Endothelial cell of umbilical vein (primary cell): ENCODE measurements around the gene FMNL2. TPM values are rescaled to one million over a fixed set of nuclear protein-coding genes. Genes with fewer than 3 reads are reported as not detected.

ENCODE experiments used
- BruUV-seq: library from RNA; stranded (reverse); fragments of 400-500 nt; replicated peaks from 2 replicates; lab custom pipeline; 2021; lab: Mats Ljungman, UMichigan
- CTCF ChIA-PET: fragments of 300-600, 350-600 bp; sonication (Branson Sonifier 250); formaldehyde crosslinking; loops from one replicate; lab custom pipeline; 2021; ENCODE audit warnings: antibody characterized with exemption, inconsistent platforms; lab: Charles Lee
- POLR2A ChIA-PET: fragments of 300-600, 350-600 bp; sonication (Branson Sonifier 250); formaldehyde crosslinking; loops from one replicate; lab custom pipeline; 2021; ENCODE audit warnings: antibody characterized with exemption, inconsistent platforms; lab: Charles Lee
- DNase-seq: peaks from one replicate; pipeline ENCODE4 v3.0.0-alpha.2; 2011; ENCODE audit warnings: low read depth, low spot score
- FAIRE-seq: peaks from 2 replicates; lab custom pipeline; 2011; peaks lifted over from hg19 to GRCh38; lab: Jason Lieb, UNC
- H2AFZ ChIP-seq: 2 replicates; pipeline ENCODE4 v1.6.0; 2012; ENCODE audit warnings: low read depth, low read length, control low read depth, inconsistent platforms
- H3K27ac ChIP-seq: 2 replicates; pipeline ENCODE4 v1.5.1; 2011; ENCODE audit warnings: low read depth, mild to moderate bottlenecking, control low read depth, low read length, moderate library complexity; ENCODE audit not compliant: insufficient read depth
- H3K27me3 ChIP-seq, 2 experiments: 2 replicates each; pipeline versions ENCODE4 v1.6.0 to v1.6.1; 2011; ENCODE audit warnings: low read length in 2 of 2, mixed read lengths in 1 of 2; ENCODE audit not compliant: control insufficient read depth in 2 of 2, insufficient read depth in 2 of 2
- H3K36me3 ChIP-seq, 2 experiments: 2 replicates in 1 of 2; 3 replicates in 1 of 2; pipeline ENCODE4 v1.5.1; 2011; ENCODE audit warnings: low read length in 2 of 2, mild to moderate bottlenecking in 1 of 2, moderate library complexity in 1 of 2; ENCODE audit not compliant: control insufficient read depth in 2 of 2, insufficient read depth in 2 of 2; ENCODE audit errors: extremely low read depth in 1 of 2
- H3K4me1 ChIP-seq: 3 replicates; pipeline ENCODE4 v1.5.1; 2011; ENCODE audit warnings: mild to moderate bottlenecking, low read length; ENCODE audit not compliant: control insufficient read depth, insufficient read depth; ENCODE audit errors: extremely low read depth
- H3K4me2 ChIP-seq: 2 replicates; pipeline ENCODE4 v1.6.1; 2011; ENCODE audit warnings: low read length, control low read depth, mixed read lengths; ENCODE audit not compliant: insufficient read depth
- H3K4me3 ChIP-seq, 3 experiments: fragments of 200-600 bp in 1 of 3; sonication (generic), shearing (Covaris generic) in 1 of 3; replicated peaks in 1 of 3; 2 replicates each; pipeline ENCODE4 v1.5.1; 2011 to 2016; ENCODE audit warnings: control low read depth in 3 of 3, low read length in 3 of 3, mild to moderate bottlenecking in 2 of 3, inconsistent platforms in 1 of 3, low read depth in 1 of 3, moderate library complexity in 1 of 3; ENCODE audit not compliant: insufficient read depth in 1 of 3
- H3K79me2 ChIP-seq: 2 replicates; pipeline ENCODE4 v1.6.0; 2012; ENCODE audit warnings: low read length, inconsistent platforms; ENCODE audit not compliant: control insufficient read depth, insufficient read depth
- H3K9ac ChIP-seq: replicated peaks from 2 replicates; pipeline ENCODE3; 2011; ENCODE audit warnings: low read length, control low read depth; ENCODE audit not compliant: insufficient read depth; ENCODE audit errors: extremely low read depth
- H3K9me1 ChIP-seq: replicated peaks from 3 replicates; pipeline ENCODE4 v1.6.0; 2011; ENCODE audit warnings: mild to moderate bottlenecking, low read length; ENCODE audit not compliant: control insufficient read depth, insufficient read depth; ENCODE audit errors: extremely low read depth
- H3K9me3 ChIP-seq: replicated peaks from 2 replicates; pipeline ENCODE4 v1.5.1; 2012; ENCODE audit warnings: low read length, inconsistent platforms; ENCODE audit not compliant: control insufficient read depth, insufficient read depth
- H4K20me1 ChIP-seq: replicated peaks from 2 replicates; pipeline ENCODE3; 2011; ENCODE audit warnings: mild to moderate bottlenecking, low read length; ENCODE audit not compliant: control insufficient read depth, insufficient read depth; ENCODE audit errors: extremely low read depth
- EZH2 ChIP-seq: IDR thresholded peaks from 2 replicates; pipeline ENCODE4 v1.6.1; 2012; ENCODE audit warnings: borderline replicate concordance, low read depth, mild to moderate bottlenecking, moderate library complexity, low read length, inconsistent platforms; ENCODE audit not compliant: severe bottlenecking
- FOS ChIP-seq: IDR thresholded peaks from 2 replicates; pipeline ENCODE4 v1.6.1; 2011; ENCODE audit warnings: mild to moderate bottlenecking, low read length, moderate library complexity, borderline replicate concordance; ENCODE audit not compliant: insufficient read depth
- GATA2 ChIP-seq: IDR thresholded peaks from 2 replicates; pipeline ENCODE4 v1.7.0; 2011; ENCODE audit warnings: low read depth, mild to moderate bottlenecking, moderate library complexity, mixed read lengths, low read length; ENCODE audit not compliant: insufficient read length, insufficient read depth
- JUN ChIP-seq: IDR thresholded peaks from 2 replicates; pipeline ENCODE4 v1.6.1; 2011; ENCODE audit warnings: borderline replicate concordance, low read depth; ENCODE audit not compliant: insufficient read length, insufficient read depth
- MYC ChIP-seq: IDR thresholded peaks from one replicate; pipeline ENCODE4 v1.6.1; 2011; ENCODE audit warnings: mild to moderate bottlenecking, low read depth, low read length
- POLR2A ChIP-seq: IDR thresholded peaks from 2 replicates; pipeline ENCODE4 v1.6.1; 2012; ENCODE audit warnings: low read depth, mild to moderate bottlenecking, control low read depth, low read length
- POLR2AphosphoS5 ChIP-seq: IDR thresholded peaks from 2 replicates; pipeline ENCODE4 v1.6.1; 2012; ENCODE audit warnings: low read depth, mild to moderate bottlenecking, control low read depth, low read length, moderate library complexity; ENCODE audit not compliant: insufficient read depth
- dilution Hi-C: fragments of 300-500 bp; cut with MboI; formaldehyde crosslinking; loops from one replicate; pipeline ENCODE4 v1.15.0; 2019; ENCODE audit warnings: low sequenced_read_pairs; ENCODE audit not compliant: extremely low pct_ligation_motif_present
- intact Hi-C: fragments of 100-400 bp; cut with micrococcal nuclease; formaldehyde crosslinking; loops from one replicate; pipeline ENCODE4 v1.10.0; 2022
- polyA plus RNA-seq, 4 experiments: library from polyadenylated mRNA; depleted of rRNA in 3 of 4; stranded (reverse) in 3 of 4; unstranded in 1 of 4; fragments of >200 nt; gene quantifications; 2 replicates each; pipeline versions ENCODE4 v1.2.1 to v1.2.3, GENCODE V29; 2011 to 2012; ENCODE audit warnings: missing spikeins in 1 of 4
- total RNA-seq: library from RNA; stranded (reverse); gene quantifications from 2 replicates; pipeline ENCODE4 v1.2.3, GENCODE V29; 2021
- TF ChIP-seq, protein P1 (sequence below): IDR thresholded peaks from 2 replicates; pipeline ENCODE4 v1.6.1; 2011; ENCODE audit not compliant: insufficient read depth, insufficient read length
- TF ChIP-seq, protein P2 (sequence below), 2 donors: IDR thresholded peaks; 1 replicate in 1 of 2; 2 replicates in 1 of 2; pipeline ENCODE4 v1.5.1; 2011; ENCODE audit warnings: low read length in 2 of 2, mild to moderate bottlenecking in 2 of 2, moderate library complexity in 2 of 2, control low read depth in 1 of 2, inconsistent platforms in 1 of 2, low read depth in 1 of 2; ENCODE audit not compliant: insufficient read depth in 1 of 2; ENCODE audit errors: extremely low read depth in 1 of 2

Gene FMNL2
- total and polyA plus RNA-seq, 2 donors (not counting 3 experiments of a cell fraction or from before 2014, with no cell fraction given), result 8.3 to 28.0 TPM

DNA sequence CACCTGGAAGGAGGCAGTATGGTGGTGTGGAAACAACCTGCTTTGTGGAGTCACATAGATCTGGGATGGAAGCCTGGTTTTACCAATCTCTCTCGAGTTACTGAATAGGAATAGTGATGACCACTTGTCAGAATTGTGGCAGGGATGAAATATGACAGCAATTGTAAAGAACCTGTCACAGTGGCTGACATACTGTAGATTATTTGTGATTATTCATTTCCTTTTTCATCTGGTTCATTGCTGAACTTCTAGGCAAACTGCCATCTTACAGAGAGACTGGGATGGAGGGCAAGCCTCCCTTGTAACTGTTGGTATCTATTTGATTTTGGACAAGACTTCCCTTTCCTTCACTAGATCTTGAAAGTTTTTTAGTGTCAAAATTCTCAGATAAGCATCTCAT lies 42.0 kb downstream of the FMNL2 start:
- Histone ChIP-seq H3K36me3 (no peaks in the 10 kb centered on the region), H3K4me1 (peaks cover 4% of the 10 kb centered on the region), H4K20me1 (peaks cover 4% of the 10 kb centered on the region), H3K4me3 (no peak overlapping the region), H3K9me3 (no peaks in the 10 kb centered on the region), H3K4me2 (no peak overlapping the region), H2AFZ (no peak overlapping the region), H3K27me3 (no peaks in the 10 kb centered on the region), H3K9me1 (no peaks in the 10 kb centered on the region), H3K9ac (no peak overlapping the region), H3K27ac (no peak overlapping the region), H3K79me2 (peaks cover 39% of the 10 kb centered on the region)
- FAIRE-seq, result no peak
- ChIA-PET POLR2A (no interaction called here), CTCF (interaction anchor here (1.8 kb wide), 1 partner anchor 33 kb away, joined by 5 read pairs; no protein-coding TSS in a partner anchor)
- BruUV-seq, result no TSS peak
- TF ChIP-seq MYC (no peak), EZH2 (no peak), POLR2A (no peak), JUN (no peak), POLR2AphosphoS5 (no peak), FOS (no peak), GATA2 (no peak)
- TF ChIP-seq, protein P1, sequence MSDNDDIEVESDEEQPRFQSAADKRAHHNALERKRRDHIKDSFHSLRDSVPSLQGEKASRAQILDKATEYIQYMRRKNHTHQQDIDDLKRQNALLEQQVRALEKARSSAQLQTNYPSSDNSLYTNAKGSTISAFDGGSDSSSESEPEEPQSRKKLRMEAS, result no peak
- TF ChIP-seq, protein P2, sequence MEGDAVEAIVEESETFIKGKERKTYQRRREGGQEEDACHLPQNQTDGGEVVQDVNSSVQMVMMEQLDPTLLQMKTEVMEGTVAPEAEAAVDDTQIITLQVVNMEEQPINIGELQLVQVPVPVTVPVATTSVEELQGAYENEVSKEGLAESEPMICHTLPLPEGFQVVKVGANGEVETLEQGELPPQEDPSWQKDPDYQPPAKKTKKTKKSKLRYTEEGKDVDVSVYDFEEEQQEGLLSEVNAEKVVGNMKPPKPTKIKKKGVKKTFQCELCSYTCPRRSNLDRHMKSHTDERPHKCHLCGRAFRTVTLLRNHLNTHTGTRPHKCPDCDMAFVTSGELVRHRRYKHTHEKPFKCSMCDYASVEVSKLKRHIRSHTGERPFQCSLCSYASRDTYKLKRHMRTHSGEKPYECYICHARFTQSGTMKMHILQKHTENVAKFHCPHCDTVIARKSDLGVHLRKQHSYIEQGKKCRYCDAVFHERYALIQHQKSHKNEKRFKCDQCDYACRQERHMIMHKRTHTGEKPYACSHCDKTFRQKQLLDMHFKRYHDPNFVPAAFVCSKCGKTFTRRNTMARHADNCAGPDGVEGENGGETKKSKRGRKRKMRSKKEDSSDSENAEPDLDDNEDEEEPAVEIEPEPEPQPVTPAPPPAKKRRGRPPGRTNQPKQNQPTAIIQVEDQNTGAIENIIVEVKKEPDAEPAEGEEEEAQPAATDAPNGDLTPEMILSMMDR (IDR thresholded peaks at IDR 0.05; ENCODE audit: extremely low read depth in 1 of 2, insufficient read depth in 1 of 2, low read depth in 1 of 2, low read length in 2 of 2), result no peak
- dilution Hi-C loops (no loop called here), intact Hi-C loops (no loop called here)
- peak; percentile 31 for DNase-seq
